H1 (cell line): ENCODE results near the gene SLC22A13. TPM values are rescaled to one million over a fixed set of nuclear protein-coding genes. Genes with fewer than 3 reads are reported as not detected.

ENCODE experiments used
- CTCF ChIA-PET: fragments of 300-600 bp; sonication (Branson Sonifier 250); formaldehyde crosslinking; loops from one replicate; lab custom pipeline; 2021; ENCODE audit not compliant: partially characterized antibody; lab: Charles Lee
- POLR2A ChIA-PET: fragments of 300-600 bp; sonication (Branson Sonifier 250); formaldehyde crosslinking; loops from one replicate; lab custom pipeline; 2021; ENCODE audit warnings: inconsistent platforms; ENCODE audit not compliant: partially characterized antibody; lab: Charles Lee
- DNase-seq, 2 experiments: peaks; one replicate each; pipeline versions ENCODE4 v3.0.0 to v3.0.0-alpha.2; 2010 to 2022; ENCODE audit warnings: low spot score in 2 of 2, low read depth in 1 of 2, mixed read lengths in 1 of 2
- FAIRE-seq: peaks from 2 replicates; lab custom pipeline; 2011; peaks lifted over from hg19 to GRCh38; lab: Jason Lieb, UNC
- H2AFZ ChIP-seq: 2 replicates; pipeline ENCODE4 v1.8.1; 2012; ENCODE audit warnings: low read length, inconsistent platforms
- H2AK5ac ChIP-seq: 2 replicates; pipeline ENCODE4 v1.6.1; 2013; ENCODE audit warnings: low read depth, low read length
- H2BK120ac ChIP-seq: replicated peaks from 2 replicates; pipeline ENCODE3; 2013; ENCODE audit warnings: low read depth, low read length, inconsistent platforms
- H2BK12ac ChIP-seq: 2 replicates; pipeline ENCODE4 v1.6.1; 2013; ENCODE audit warnings: low read depth, low read length
- H2BK15ac ChIP-seq: 2 replicates; pipeline ENCODE4 v1.6.1; 2013; ENCODE audit warnings: low read length
- H2BK20ac ChIP-seq: 2 replicates; pipeline ENCODE4 v1.6.1; 2013; ENCODE audit warnings: low read length
- H2BK5ac ChIP-seq: 2 replicates; pipeline ENCODE4 v1.6.1; 2013; ENCODE audit warnings: low read depth, low read length
- H3K14ac ChIP-seq: 2 replicates; pipeline ENCODE4 v1.6.1; 2013; ENCODE audit warnings: inconsistent platforms; ENCODE audit not compliant: insufficient read length
- H3K18ac ChIP-seq: 2 replicates; pipeline ENCODE4 v1.6.1; 2013; ENCODE audit warnings: low read length; ENCODE audit errors: extremely low read depth
- H3K23ac ChIP-seq: 2 replicates; pipeline ENCODE4 v1.6.1; 2013; ENCODE audit warnings: inconsistent platforms; ENCODE audit not compliant: insufficient read length
- H3K23me2 ChIP-seq: 2 replicates; pipeline ENCODE4 v1.6.1; 2013; ENCODE audit warnings: low read depth, low read length
- H3K27ac ChIP-seq: 2 replicates; pipeline ENCODE4 v1.6.1; 2011; ENCODE audit warnings: low read depth, low read length, inconsistent platforms
- H3K27me3 ChIP-seq, 4 experiments: replicated peaks in 1 of 4; 1 replicate in 1 of 4; 2 replicates in 3 of 4; pipeline versions ENCODE4 v1.6.1 to v1.8.1; 2011 to 2013; ENCODE audit warnings: low read length in 3 of 4, mild to moderate bottlenecking in 3 of 4, inconsistent platforms in 2 of 4, mixed read lengths in 2 of 4, moderate library complexity in 1 of 4; ENCODE audit not compliant: control insufficient read depth in 3 of 4, insufficient read depth in 3 of 4; ENCODE audit errors: extremely low read depth in 1 of 4
- H3K36me3 ChIP-seq, 4 experiments: 2 replicates each; pipeline versions ENCODE4 v1.6.1 to v1.8.1; 2011 to 2013; ENCODE audit warnings: mild to moderate bottlenecking in 4 of 4, low read length in 3 of 4, moderate library complexity in 2 of 4, control low read depth in 1 of 4, inconsistent platforms in 1 of 4; ENCODE audit not compliant: insufficient read depth in 4 of 4, control insufficient read depth in 2 of 4
- H3K4ac ChIP-seq: replicated peaks from 2 replicates; pipeline ENCODE3; 2013; ENCODE audit warnings: low read length, low read depth, mixed read lengths, inconsistent platforms; ENCODE audit not compliant: insufficient read length
- H3K4me1 ChIP-seq, 4 experiments: replicated peaks in 1 of 4; 1 replicate in 1 of 4; 2 replicates in 3 of 4; pipeline versions ENCODE4 v1.6.1 to v1.8.1; 2011 to 2013; ENCODE audit warnings: low read length in 3 of 4, inconsistent platforms in 2 of 4, mixed read lengths in 1 of 4; ENCODE audit not compliant: insufficient read depth in 4 of 4, control insufficient read depth in 3 of 4
- H3K4me2 ChIP-seq, 2 experiments: 2 replicates each; pipeline versions ENCODE4 v1.6.1 to v1.8.1; 2011 to 2013; ENCODE audit warnings: low read depth in 2 of 2, low read length in 2 of 2, control low read depth in 1 of 2, inconsistent platforms in 1 of 2, mild to moderate bottlenecking in 1 of 2; ENCODE audit not compliant: insufficient read depth in 1 of 2
- H3K4me3 ChIP-seq, 4 experiments: fragments of 200-600, 300-600 bp in 1 of 4; sonication (generic), shearing (Covaris generic), sonication (Bioruptor Twin) in 1 of 4; 2 replicates each; pipeline versions ENCODE4 v1.5.1 to v1.8.1; 2011 to 2016; ENCODE audit warnings: low read length in 4 of 4, low read depth in 3 of 4, control low read depth in 2 of 4, inconsistent platforms in 2 of 4, mild to moderate bottlenecking in 2 of 4, mixed read lengths in 1 of 4, moderate library complexity in 1 of 4; ENCODE audit not compliant: insufficient read depth in 2 of 4; ENCODE audit errors: extremely low read depth in 1 of 4
- H3K56ac ChIP-seq: replicated peaks from 2 replicates; pipeline ENCODE3; 2013; ENCODE audit warnings: low read depth, mild to moderate bottlenecking, mixed read lengths, low read length, inconsistent platforms; ENCODE audit not compliant: insufficient read length
- H3K79me1 ChIP-seq: 2 replicates; pipeline ENCODE4 v1.6.1; 2013; ENCODE audit warnings: low read depth, low read length, control low read depth
- H3K79me2 ChIP-seq, 2 experiments: 2 replicates each; pipeline versions ENCODE4 v1.6.1 to v1.8.1; 2012 to 2013; ENCODE audit warnings: low read length in 2 of 2, mild to moderate bottlenecking in 2 of 2, inconsistent platforms in 1 of 2; ENCODE audit not compliant: insufficient read depth in 2 of 2, control insufficient read depth in 1 of 2
- H3K9ac ChIP-seq, 4 experiments: replicated peaks in 1 of 4; 1 replicate in 1 of 4; 2 replicates in 3 of 4; pipeline versions ENCODE4 v1.6.1 to v1.8.1; 2011 to 2013; ENCODE audit warnings: low read depth in 3 of 4, low read length in 3 of 4, control low read depth in 2 of 4, mild to moderate bottlenecking in 2 of 4, moderate library complexity in 2 of 4, inconsistent platforms in 1 of 4; ENCODE audit errors: extremely low read depth in 1 of 4
- H3K9me3 ChIP-seq, 2 experiments: 2 replicates each; pipeline versions ENCODE4 v1.6.1 to v1.8.1; 2012 to 2013; ENCODE audit warnings: mild to moderate bottlenecking in 2 of 2, moderate library complexity in 2 of 2, control low read depth in 1 of 2, inconsistent platforms in 1 of 2, low read depth in 1 of 2, low read length in 1 of 2, mixed read lengths in 1 of 2; ENCODE audit not compliant: insufficient read depth in 2 of 2
- H4K20me1 ChIP-seq, 2 experiments: replicated peaks in 1 of 2; 2 replicates each; pipeline versions ENCODE3 to v1.8.1; 2011 to 2013; ENCODE audit warnings: inconsistent platforms in 2 of 2, low read length in 2 of 2, mild to moderate bottlenecking in 1 of 2; ENCODE audit not compliant: insufficient read depth in 2 of 2, control insufficient read depth in 1 of 2
- H4K5ac ChIP-seq: 2 replicates; pipeline ENCODE4 v1.6.1; 2013; ENCODE audit warnings: low read length, low read depth, mixed read lengths, inconsistent platforms; ENCODE audit not compliant: insufficient read length
- H4K8ac ChIP-seq: 2 replicates; pipeline ENCODE4 v1.8.0; 2013; ENCODE audit warnings: mild to moderate bottlenecking, moderate library complexity, low read length, inconsistent platforms; ENCODE audit not compliant: insufficient read depth; ENCODE audit errors: extremely low read depth
- H4K91ac ChIP-seq: replicated peaks from 2 replicates; pipeline ENCODE3; 2013; ENCODE audit warnings: low read length, mixed read lengths, inconsistent platforms; ENCODE audit not compliant: insufficient read length
- ASH2L ChIP-seq: fragments of 200-600, 300-600 bp; sonication (generic); IDR thresholded peaks from one replicate; pipeline ENCODE4 v1.7.1; 2017; ENCODE audit warnings: low read length
- BACH1 ChIP-seq: IDR thresholded peaks from 2 replicates; pipeline ENCODE4 v1.6.1; 2012; ENCODE audit warnings: low read length, improper control_type of control experiment
- BRCA1 ChIP-seq: IDR thresholded peaks from 2 replicates; pipeline ENCODE4 v1.6.1; 2012; ENCODE audit warnings: low read depth, low read length, improper control_type of control experiment
- CTCF ChIP-seq, 3 experiments: IDR thresholded peaks; 1 replicate in 2 of 3; 2 replicates in 1 of 3; pipeline versions ENCODE4 v1.5.1 to v1.6.1; 2011; ENCODE audit warnings: low read length in 3 of 3, mild to moderate bottlenecking in 3 of 3, inconsistent platforms in 2 of 3, low read depth in 1 of 3, moderate library complexity in 1 of 3; ENCODE audit not compliant: insufficient read depth in 1 of 3; ENCODE audit errors: control extremely low read depth in 1 of 3
- GABPA ChIP-seq: IDR thresholded peaks from 2 replicates; pipeline ENCODE4 v1.6.1; 2011; ENCODE audit warnings: mild to moderate bottlenecking, low read length, moderate library complexity, borderline replicate concordance; ENCODE audit not compliant: insufficient read depth
- NANOG ChIP-seq: IDR thresholded peaks from 2 replicates; pipeline ENCODE4 v1.6.1; 2011; ENCODE audit warnings: low read length, low read depth, mild to moderate bottlenecking, inconsistent platforms; ENCODE audit not compliant: insufficient read depth, poor library complexity, severe bottlenecking
- NRF1 ChIP-seq: IDR thresholded peaks from 2 replicates; pipeline ENCODE4 v1.6.1; 2011; ENCODE audit warnings: mild to moderate bottlenecking, low read depth, low read length, improper control_type of control experiment
- RXRA ChIP-seq: IDR thresholded peaks from 2 replicates; pipeline ENCODE4 v1.6.1; 2011; ENCODE audit warnings: low read depth, mild to moderate bottlenecking, low read length, moderate library complexity; ENCODE audit not compliant: insufficient read depth
- SIN3A ChIP-seq, 2 experiments: IDR thresholded peaks in 1 of 2; conservative IDR thresholded peaks in 1 of 2; 2 replicates each; pipeline ENCODE4 v1.6.1; 2011 to 2012; ENCODE audit warnings: low read length in 2 of 2, improper control_type of control experiment in 1 of 2, low read depth in 1 of 2, mild to moderate bottlenecking in 1 of 2
- SP4 ChIP-seq: IDR thresholded peaks from 2 replicates; pipeline ENCODE4 v1.6.1; 2012; ENCODE audit warnings: low read length, inconsistent platforms
- WGBS, 2 experiments: shearing (Covaris generic) in 1 of 2; methylation state at CpG; one replicate each; pipeline versions ENCODE4 v1.1.6 to v1.1.7; 2013 to 2015; ENCODE audit warnings: low lambda C conversion rate in 2 of 2, mixed read lengths in 2 of 2, inconsistent platforms in 1 of 2, low coverage in 1 of 2, missing lambda C conversion rate in 1 of 2; ENCODE audit not compliant: insufficient replicate concordance in 2 of 2, insufficient coverage in 1 of 2, insufficient read length in 1 of 2; ENCODE audit errors: extremely low coverage in 1 of 2, missing lambda C conversion rate in 1 of 2; 5-methylcytosine and 5-hydroxymethylcytosine counted together
- polyA plus RNA-seq, 7 experiments: library from polyadenylated mRNA; depleted of rRNA in 3 of 7; stranded (reverse) in 5 of 7; unstranded in 2 of 7; fragments of >200 nt in 5 of 7; fragments of 200-250 nt in 2 of 7; gene quantifications; 1 replicate in 5 of 7; 2 replicates in 1 of 7; 4 replicates in 1 of 7; pipeline versions ENCODE4 v1.2.1 to v1.2.3, GENCODE V29; 2011 to 2013; ENCODE audit warnings: missing spikeins in 2 of 7, mixed read lengths in 2 of 7
- total RNA-seq: library from RNA; stranded (reverse); fragmentation: NEBNext Ultra II Directional; extraction: Animal tissue kit (Norgen Biotek cat#: 25700); gene quantifications from 2 replicates; pipeline ENCODE4 v1.2.1, GENCODE V29; 2021
- TF ChIP-seq, protein P1 (sequence below): IDR thresholded peaks from 2 replicates; pipeline ENCODE4 v1.6.1; 2012; ENCODE audit warnings: inconsistent platforms

Gene SLC22A13
- total and polyA plus RNA-seq, 2 of the 8 experiments (the other 6 are each of a cell fraction or from before 2014, with no cell fraction given), result 0.05 to 0.41 TPM

DNA sequence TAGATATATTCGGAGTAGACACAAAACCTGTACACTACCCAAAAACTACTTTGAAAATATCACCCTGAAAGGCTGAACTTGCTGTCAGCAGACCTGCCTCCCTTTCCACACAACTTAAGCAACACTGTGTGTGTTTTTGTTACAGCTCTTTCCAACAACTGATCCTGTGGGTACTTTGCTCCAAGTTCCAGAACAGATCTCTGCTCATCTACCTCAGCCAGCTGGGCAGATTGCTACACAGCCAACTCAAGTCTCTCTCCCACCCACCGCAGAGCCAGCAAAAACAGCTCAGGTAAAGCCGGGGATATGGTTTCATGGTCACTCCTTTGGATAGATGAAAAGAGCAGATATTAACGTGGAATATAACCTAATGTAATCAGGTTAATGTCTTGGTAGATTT lies 19.7 kb upstream of the SLC22A13 start:
- H2BK120ac ChIP-seq, result no peak overlapping the region
- POLR2A ChIA-PET, result interaction anchor here (1.4 kb wide), 1 partner anchor 19 kb away, joined by 3 read pairs; the partner anchor contains the start of gene SLC22A13
- no peak overlapping the region for H2AFZ ChIP-seq
- H4K91ac ChIP-seq, result no peak overlapping the region
- H3K14ac ChIP-seq, result no peak overlapping the region
- no peaks in the 10 kb centered on the region for H3K4me1 ChIP-seq
- WGBS, 2 experiments, result 93% methylated on average over 4 of the region's 4 CpGs; no CpG with 5 or more reads in 1 of the 2 experiments
- H3K23me2 ChIP-seq, result no peaks in the 10 kb centered on the region
- H3K79me2 ChIP-seq, result no peaks in the 10 kb centered on the region
- no peak overlapping the region for H2BK5ac ChIP-seq
- no peak overlapping the region for H3K4me3 ChIP-seq
- H3K56ac ChIP-seq, result no peak overlapping the region
- peaks cover 2 to 33% (median 22%) of the 10 kb centered on the region in 4 experiments; a peak in 7 of 8 replicates for H3K36me3 ChIP-seq
- H4K20me1 ChIP-seq, result no peaks in the 10 kb centered on the region
- no peak overlapping the region for H3K18ac ChIP-seq
- H3K4me2 ChIP-seq, result no peak overlapping the region
- no peak overlapping the region for H2BK20ac ChIP-seq
- no peak overlapping the region for H3K27ac ChIP-seq
- H3K9ac ChIP-seq, result no peak overlapping the region; a peak in 1 of 7 replicates
- H3K4ac ChIP-seq, result no peak overlapping the region
- no peak overlapping the region for H2AK5ac ChIP-seq
- H4K5ac ChIP-seq, result no peak overlapping the region
- no peak overlapping the region for H2BK15ac ChIP-seq
- FAIRE-seq (no peak), DNase-seq (no peak)
- no peak overlapping the region for H3K23ac ChIP-seq
- H3K27me3 ChIP-seq, result no peaks in the 10 kb centered on the region
- H3K79me1 ChIP-seq, result no peaks in the 10 kb centered on the region
- no peaks in the 10 kb centered on the region for H3K9me3 ChIP-seq
- no peak overlapping the region for H4K8ac ChIP-seq
- H2BK12ac ChIP-seq, result no peak overlapping the region
- CTCF ChIA-PET, result interaction anchor here (1.4 to 1.5 kb wide), 2 partner anchors 82 to 115 kb away, joined by 3 to 4 read pairs; no protein-coding TSS in a partner anchor
- no peak for TF ChIP-seq ASH2L
- no peak for TF ChIP-seq NANOG
- TF ChIP-seq, protein P1, sequence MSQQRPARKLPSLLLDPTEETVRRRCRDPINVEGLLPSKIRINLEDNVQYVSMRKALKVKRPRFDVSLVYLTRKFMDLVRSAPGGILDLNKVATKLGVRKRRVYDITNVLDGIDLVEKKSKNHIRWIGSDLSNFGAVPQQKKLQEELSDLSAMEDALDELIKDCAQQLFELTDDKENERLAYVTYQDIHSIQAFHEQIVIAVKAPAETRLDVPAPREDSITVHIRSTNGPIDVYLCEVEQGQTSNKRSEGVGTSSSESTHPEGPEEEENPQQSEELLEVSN, result no peak
- TF ChIP-seq RXRA, result no peak
- no peak for TF ChIP-seq SIN3A (conservative IDR thresholded peaks at IDR 0.05 in 1 of 2, IDR thresholded peaks at IDR 0.05 in 1 of 2; ENCODE audit: low read depth in 1 of 2, low read length in 2 of 2)
- no peak for TF ChIP-seq GABPA
- TF ChIP-seq SP4, result no peak
- no peak for TF ChIP-seq BRCA1
- TF ChIP-seq NRF1, result no peak
- no peak for TF ChIP-seq BACH1
- no peak for TF ChIP-seq CTCF (IDR thresholded peaks at IDR 0.05; ENCODE audit: control extremely low read depth in 1 of 3, insufficient read depth in 1 of 3, low read depth in 1 of 3, low read length in 3 of 3)
